HG02973 (cell line): ENCODE results near the gene KMT2D.

ENCODE experiments used
- ATAC-seq: cut with Tn5 transposase; IDR thresholded peaks from one replicate; pipeline ENCODE4 v1.9.1; 2021; ENCODE audit warnings: moderate library complexity; ENCODE audit not compliant: unreplicated experiment

KMT2D gene

DNA sequence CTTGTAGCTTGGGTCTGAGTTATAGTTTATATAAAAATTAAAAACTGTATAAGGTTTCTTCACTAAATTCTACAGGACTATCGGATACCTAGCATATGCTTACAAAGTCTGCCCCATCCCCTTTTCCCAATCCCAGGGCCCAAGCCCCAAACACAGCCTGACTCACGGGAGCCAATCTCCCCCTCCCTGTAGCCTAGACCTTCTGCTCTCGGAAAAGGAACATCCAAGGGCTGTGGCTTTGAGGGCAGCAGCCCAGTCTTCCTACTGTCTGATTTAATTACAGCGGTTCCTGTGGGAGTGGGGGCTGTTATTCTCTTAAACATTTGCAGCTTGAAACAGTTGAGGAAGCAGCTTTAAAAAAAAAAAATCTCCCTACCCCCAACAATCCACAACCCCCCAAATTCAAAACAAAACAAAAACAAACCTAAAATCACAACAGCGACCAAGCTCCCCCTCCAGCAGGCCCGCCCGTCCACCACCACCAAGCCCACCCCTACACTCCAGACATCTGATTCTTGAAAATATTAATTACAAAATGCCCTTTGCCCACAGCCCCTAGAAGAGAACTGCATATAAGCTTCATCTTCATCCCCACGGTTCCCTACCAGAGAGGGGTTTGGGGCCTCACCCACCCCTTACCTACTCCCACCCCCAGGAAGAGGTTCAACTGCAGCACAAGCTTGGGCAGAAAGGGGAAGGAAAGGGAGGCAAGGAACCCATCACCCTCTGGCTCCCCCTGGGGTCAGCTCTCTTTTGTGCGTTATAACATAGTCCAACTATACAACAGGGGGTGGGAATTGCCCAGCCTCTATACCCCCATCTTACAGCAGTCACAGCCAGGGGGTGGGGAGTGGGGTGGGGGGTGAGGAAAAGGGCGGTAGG lies 40.9 kb downstream of the KMT2D start:
- no peak for ATAC-seq

DNA sequence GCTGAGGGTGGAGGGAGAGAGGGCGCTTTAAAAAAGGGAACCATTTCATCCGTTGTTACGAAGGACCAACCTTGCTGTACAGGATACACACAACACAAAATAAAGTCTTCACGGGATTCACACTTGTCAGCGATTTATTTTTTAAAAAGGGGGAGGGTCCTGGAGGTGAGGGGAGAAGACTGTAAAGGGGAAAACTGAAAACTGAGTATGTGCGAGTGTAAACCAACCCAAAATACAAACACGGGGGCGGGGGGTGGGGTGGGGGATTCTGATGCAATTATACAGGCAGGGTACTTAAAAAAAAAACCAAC lies 41.5 kb downstream of the KMT2D start:
- peak; percentile 6 for ATAC-seq

DNA sequence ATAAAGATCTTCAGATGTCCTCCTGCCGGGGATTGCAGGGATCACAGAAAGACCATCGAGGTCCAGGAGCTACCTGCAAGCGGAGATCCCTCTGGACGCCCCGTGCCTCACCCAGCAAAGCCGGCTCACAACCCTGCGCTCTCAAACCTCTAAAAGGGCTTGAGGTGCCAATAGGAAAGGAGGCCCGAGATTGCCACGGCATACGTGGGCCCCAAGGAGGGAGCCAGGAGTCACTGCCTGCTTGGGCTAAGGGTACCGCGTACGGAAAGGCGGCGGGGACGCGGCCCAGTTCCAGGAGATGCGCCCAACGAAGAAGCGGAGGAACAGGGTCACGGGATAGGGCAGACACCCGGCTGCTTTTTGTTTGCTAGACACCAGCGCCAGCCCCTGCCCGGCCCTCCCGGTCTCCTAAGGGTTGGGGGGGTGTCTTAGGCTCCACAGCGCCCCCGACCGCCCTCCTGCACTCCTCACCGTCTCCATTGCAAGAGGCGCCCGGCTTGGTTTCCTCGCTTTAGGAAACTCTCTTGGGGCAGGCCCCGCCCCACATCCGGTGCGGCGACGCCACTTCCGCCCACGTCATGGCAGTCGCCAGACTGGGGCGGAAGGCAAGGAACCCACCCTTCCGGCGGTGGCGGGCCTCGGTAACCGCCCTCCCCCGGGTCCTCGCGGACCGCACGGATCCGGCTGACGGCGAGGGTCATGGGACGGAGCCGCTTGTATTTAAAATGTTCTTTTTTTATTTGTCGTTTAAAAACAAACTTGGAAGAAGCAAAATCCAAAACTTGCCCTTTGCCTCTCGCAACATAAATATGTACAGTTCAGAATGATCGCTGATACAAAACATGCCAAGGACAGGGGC lies 42.1 kb downstream of the KMT2D start, which contains the start of gene PRKAG1:
Gene PRKAG1 (minus strand): TSS at position 516 of the 859 bp plus-strand sequence. CDS start 36 bp downstream, at position 480.
- peak; percentile 79 for ATAC-seq

DNA sequence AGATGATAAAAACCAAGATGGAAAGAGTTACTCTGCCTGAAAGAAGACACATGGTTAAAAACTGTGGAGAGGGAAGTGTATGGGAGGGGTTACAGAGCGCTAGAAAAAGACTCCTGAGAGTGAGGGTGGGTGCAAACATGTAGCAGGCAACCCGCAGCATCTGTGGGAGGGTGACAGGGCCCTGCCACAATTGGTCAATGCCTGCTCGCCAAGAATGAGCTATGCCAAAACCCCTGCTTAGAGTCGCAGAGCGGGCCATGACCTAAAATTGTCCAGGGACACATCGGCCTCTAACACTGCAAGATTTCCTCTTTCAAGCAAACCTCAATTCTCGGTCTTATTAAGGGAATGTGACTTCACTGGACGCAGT lies 42.7 kb downstream of the KMT2D start:
- peak; percentile 13 for ATAC-seq

DNA sequence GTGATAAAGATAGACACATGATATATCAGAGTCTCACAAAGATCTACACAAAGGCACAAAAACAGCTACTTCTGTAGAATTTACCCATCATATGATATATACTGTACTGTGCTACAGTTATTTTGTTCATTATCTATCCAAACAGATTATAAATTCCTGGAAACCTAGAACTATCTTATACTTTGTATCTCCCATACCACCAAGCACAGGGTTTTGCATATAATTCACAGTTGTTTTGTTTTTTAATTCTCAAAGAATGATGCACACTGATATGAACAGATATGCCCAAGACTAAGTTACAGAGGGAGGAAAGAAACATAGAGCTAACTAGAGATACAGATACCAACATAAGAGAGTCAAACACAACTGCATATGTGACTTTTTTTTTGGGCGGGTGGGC lies 45.4 kb downstream of the KMT2D start:
- no peak for ATAC-seq

DNA sequence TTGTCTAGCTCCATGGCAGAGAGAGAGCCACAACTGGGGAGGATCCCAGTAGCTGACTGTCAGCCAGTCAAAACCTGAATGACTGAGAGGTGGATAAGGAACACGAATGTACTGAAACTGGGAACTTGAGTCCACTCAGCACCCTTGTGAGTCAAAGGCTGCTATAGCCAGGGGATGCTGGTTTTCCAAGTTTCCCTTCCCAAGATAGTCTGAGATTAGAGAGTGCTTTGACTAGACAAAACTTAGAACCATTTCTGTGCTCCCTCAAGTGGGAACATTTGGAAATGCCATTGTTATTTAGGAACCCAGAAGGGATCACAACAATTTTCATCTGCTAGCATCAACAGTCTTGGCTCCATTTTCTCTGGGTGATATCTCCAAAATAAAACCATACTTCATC lies 46.0 kb downstream of the KMT2D start:
- ATAC-seq: no peak

DNA sequence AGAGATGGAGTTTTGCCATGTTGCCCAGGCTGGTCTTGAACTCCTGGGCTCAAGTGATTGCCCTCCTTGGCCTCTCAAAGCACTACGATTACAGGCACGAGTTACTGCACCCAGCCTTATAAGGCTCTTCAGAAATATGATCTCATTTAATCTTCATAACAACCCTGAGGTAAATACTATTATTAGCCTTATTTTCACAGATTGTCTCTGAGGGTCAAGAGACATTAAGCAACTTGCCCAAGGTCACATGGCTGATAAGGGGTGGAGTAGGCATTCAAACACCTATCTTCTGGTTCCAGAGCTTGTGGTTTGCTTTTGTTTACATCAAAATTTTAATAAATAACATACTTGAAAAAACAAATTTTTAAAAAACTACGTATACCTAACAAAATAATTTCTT lies 47.2 kb downstream of the KMT2D start:
- ATAC-seq: no peak

DNA sequence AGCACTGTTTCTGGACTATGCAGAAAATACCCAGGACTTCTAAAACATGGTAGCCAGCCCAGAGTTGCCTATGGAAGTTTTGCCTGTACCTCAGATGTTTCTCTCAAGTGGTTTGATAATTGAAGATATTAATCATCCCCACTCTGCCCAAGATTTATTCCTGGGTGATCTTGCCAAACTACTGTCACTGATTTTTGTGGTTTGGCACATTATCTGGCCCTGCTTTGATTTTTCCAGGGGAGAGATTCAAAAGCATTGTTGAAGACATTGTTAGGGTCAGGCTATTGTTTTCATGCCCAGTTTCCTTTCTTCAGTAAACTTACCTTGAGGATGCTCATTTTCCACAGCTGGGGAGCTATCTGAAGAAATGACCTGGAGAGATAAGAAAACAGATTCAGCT lies 47.9 kb downstream of the KMT2D start:
- ATAC-seq: no peak
